ENCODE data around the gene PI4KA.
"Not testable (repeated sequence)": the region's sequence is repeated elsewhere in the genome, so short reads cannot be mapped to it uniquely, and the experiment has no call there.

The PI4KA gene

GRCh38 chr22:20671409-20672081, 187.1 kb downstream of the PI4KA start:
- peak in 1 of 2 donors; percentile 28 for DNase-seq (ENCODE audit: low spot score in 2 of 2)
- no peaks in the 10 kb centered on the region for H3K36me3 Mint-ChIP-seq
- no peak for ATAC-seq
- no peaks in the 10 kb centered on the region for H3K9me3 Mint-ChIP-seq
- no peak overlapping the region for H3K27ac Mint-ChIP-seq
- H3K4me1 Mint-ChIP-seq, result no peaks in the 10 kb centered on the region
- H3K4me3 Mint-ChIP-seq, result no peak overlapping the region

GRCh38 chr22:20670457-20671261, 188.0 kb downstream of the PI4KA start:
- H3K4me1 Mint-ChIP-seq, ATAC-seq, H3K4me3 Mint-ChIP-seq, H3K27ac Mint-ChIP-seq, H3K36me3 Mint-ChIP-seq, H3K9me3 Mint-ChIP-seq: not testable (repeated sequence)
- peak in 1 of 2 donors; percentile 43 for DNase-seq (ENCODE audit: low spot score in 2 of 2)

- ATAC-seq, H3K27ac Mint-ChIP-seq, H3K4me1 Mint-ChIP-seq, H3K36me3 Mint-ChIP-seq, H3K9me3 Mint-ChIP-seq, H3K4me3 Mint-ChIP-seq: not testable (repeated sequence)
- DNase-seq (ENCODE audit: low spot score in 2 of 2), result peak in 1 of 2 donors; percentile 37
Measured at GRCh38 chr22:20669884-20670283, 188.7 kb downstream of the PI4KA start.

- not testable (repeated sequence) for H3K9me3 Mint-ChIP-seq, ATAC-seq, H3K4me3 Mint-ChIP-seq, H3K4me1 Mint-ChIP-seq, H3K36me3 Mint-ChIP-seq, H3K27ac Mint-ChIP-seq
- peak in 1 of 2 donors; percentile 29 for DNase-seq (ENCODE audit: low spot score in 2 of 2)
Measured at GRCh38 chr22:20669471-20669870, 189.1 kb downstream of the PI4KA start.

GRCh38 chr22:20668769-20669168, 189.8 kb downstream of the PI4KA start:
- H3K9me3 Mint-ChIP-seq; H3K27ac Mint-ChIP-seq; H3K36me3 Mint-ChIP-seq; H3K4me1 Mint-ChIP-seq; H3K4me3 Mint-ChIP-seq; DNase-seq (ENCODE audit: low spot score in 2 of 2); ATAC-seq: not testable (repeated sequence)

- H3K27ac Mint-ChIP-seq, H3K4me3 Mint-ChIP-seq, H3K36me3 Mint-ChIP-seq, ATAC-seq, H3K4me1 Mint-ChIP-seq, H3K9me3 Mint-ChIP-seq: not testable (repeated sequence)
- peak in 1 of 2 donors; percentile 22 for DNase-seq (ENCODE audit: low spot score in 2 of 2)
Measured at GRCh38 chr22:20668226-20668625, 190.4 kb downstream of the PI4KA start.

GRCh38 chr22:20667548-20667947, 191.1 kb downstream of the PI4KA start:
- H3K4me1 Mint-ChIP-seq; ATAC-seq; H3K27ac Mint-ChIP-seq; H3K4me3 Mint-ChIP-seq; H3K36me3 Mint-ChIP-seq; DNase-seq (ENCODE audit: low spot score in 2 of 2); H3K9me3 Mint-ChIP-seq: not testable (repeated sequence)

- no peak overlapping the region for H3K4me3 Mint-ChIP-seq
Measured at GRCh38 chr22:20666560-20666959, 192.1 kb downstream of the PI4KA start.

GRCh38 chr22:20664594-20664959, 194.0 kb downstream of the PI4KA start:
- H3K9me3 Mint-ChIP-seq, result peaks cover 8% of the 10 kb centered on the region
- ATAC-seq, result no peak

More at GRCh38 chr22:20666560-20666959, 192.1 kb downstream of the PI4KA start:
- Mint-ChIP-seq H3K4me1 (no peaks in the 10 kb centered on the region), H3K9me3 (peaks cover 8% of the 10 kb centered on the region), H3K36me3 (no peaks in the 10 kb centered on the region), H3K27ac (no peak overlapping the region)
- ATAC-seq, result no peak
- DNase-seq (ENCODE audit: low spot score in 2 of 2), result no peak

GRCh38 chr22:20663941-20664593, 194.5 kb downstream of the PI4KA start:
- ATAC-seq, result no peak
- H3K27ac Mint-ChIP-seq, result no peak overlapping the region
- no peak overlapping the region for H3K4me3 Mint-ChIP-seq
- peak in 1 of 2 donors; percentile 34 for DNase-seq (ENCODE audit: low spot score in 2 of 2)
- peaks cover 8% of the 10 kb centered on the region for H3K9me3 Mint-ChIP-seq
- H3K4me1 Mint-ChIP-seq, result no peaks in the 10 kb centered on the region
- no peaks in the 10 kb centered on the region for H3K36me3 Mint-ChIP-seq

More at GRCh38 chr22:20664594-20664959, 194.0 kb downstream of the PI4KA start:
- Mint-ChIP-seq H3K27ac (no peak overlapping the region), H3K4me3 (no peak overlapping the region), H3K36me3 (no peaks in the 10 kb centered on the region), H3K4me1 (no peaks in the 10 kb centered on the region)
- peak in 1 of 2 donors; percentile 33 for DNase-seq (ENCODE audit: low spot score in 2 of 2)

GRCh38 chr22:20663137-20663828, 195.3 kb downstream of the PI4KA start:
- DNase-seq (ENCODE audit: low spot score in 2 of 2) (no peak), ATAC-seq (no peak)
- Mint-ChIP-seq H3K4me3 (no peak overlapping the region), H3K36me3 (no peaks in the 10 kb centered on the region), H3K4me1 (no peaks in the 10 kb centered on the region), H3K27ac (no peak overlapping the region), H3K9me3 (peaks cover 8% of the 10 kb centered on the region)

GRCh38 chr22:20662524-20663036, 196.0 kb downstream of the PI4KA start:
- not testable (repeated sequence) for H3K27ac Mint-ChIP-seq, H3K4me1 Mint-ChIP-seq, ATAC-seq, H3K36me3 Mint-ChIP-seq, H3K9me3 Mint-ChIP-seq, H3K4me3 Mint-ChIP-seq
- DNase-seq (ENCODE audit: low spot score in 2 of 2), result peak in 1 of 2 donors; percentile 17

- ATAC-seq (no peak), DNase-seq (ENCODE audit: low spot score in 2 of 2) (no peak)
- Mint-ChIP-seq H3K27ac (no peak overlapping the region), H3K4me1 (no peaks in the 10 kb centered on the region), H3K4me3 (no peak overlapping the region), H3K9me3 (peaks cover 8% of the 10 kb centered on the region), H3K36me3 (no peaks in the 10 kb centered on the region)
Measured at GRCh38 chr22:20661473-20661872, 197.1 kb downstream of the PI4KA start.

GRCh38 chr22:20660441-20661054, 198.1 kb downstream of the PI4KA start:
- Mint-ChIP-seq H3K4me1 (no peaks in the 10 kb centered on the region), H3K4me3 (no peak overlapping the region), H3K9me3 (peaks cover 8% of the 10 kb centered on the region), H3K36me3 (no peaks in the 10 kb centered on the region), H3K27ac (no peak overlapping the region)
- no peak for ATAC-seq
- no peak for DNase-seq (ENCODE audit: low spot score in 2 of 2)

- Mint-ChIP-seq H3K36me3 (no peaks in the 10 kb centered on the region), H3K9me3 (peaks cover 8% of the 10 kb centered on the region), H3K27ac (no peak overlapping the region), H3K4me3 (no peak overlapping the region), H3K4me1 (no peaks in the 10 kb centered on the region)
- DNase-seq (ENCODE audit: low spot score in 2 of 2) (no peak), ATAC-seq (no peak)
Measured at GRCh38 chr22:20659920-20660319, 198.7 kb downstream of the PI4KA start.
